NCI-H524 (cell line): ENCODE measurements around the gene COL5A1.
A peak's percentile ranks its signal among the peaks of the same experiment; 100 is the strongest.

Experiments used
- DNase-seq, 2 experiments: peaks; one replicate each; lab custom pipeline; 2025; lab: John Stamatoyannopoulos, UW

The COL5A1 gene

DNA sequence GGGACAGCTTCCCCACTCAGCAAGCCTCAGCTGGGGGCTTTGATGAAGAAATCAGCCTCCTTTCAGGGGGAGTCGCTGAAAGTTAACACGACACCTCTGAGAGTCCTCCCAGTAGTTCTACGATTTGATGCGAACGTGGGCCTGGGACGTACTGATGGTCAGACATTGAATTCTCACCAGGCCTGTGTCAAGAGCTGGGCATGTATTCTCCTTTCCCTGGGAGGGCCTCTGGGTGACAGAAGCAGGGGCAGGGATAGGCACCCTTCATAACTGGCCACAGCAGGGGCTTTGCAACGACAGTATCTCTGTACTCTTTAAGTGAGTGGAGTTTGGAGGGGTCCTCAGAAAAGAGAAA, 15.6 kb upstream of the COL5A1 start:
- DNase-seq = no peak

GRCh38 chr9:134626571-134627416, 14.8 kb upstream of the COL5A1 start:
- DNase-seq = peak; percentile 97 to 98

DNA sequence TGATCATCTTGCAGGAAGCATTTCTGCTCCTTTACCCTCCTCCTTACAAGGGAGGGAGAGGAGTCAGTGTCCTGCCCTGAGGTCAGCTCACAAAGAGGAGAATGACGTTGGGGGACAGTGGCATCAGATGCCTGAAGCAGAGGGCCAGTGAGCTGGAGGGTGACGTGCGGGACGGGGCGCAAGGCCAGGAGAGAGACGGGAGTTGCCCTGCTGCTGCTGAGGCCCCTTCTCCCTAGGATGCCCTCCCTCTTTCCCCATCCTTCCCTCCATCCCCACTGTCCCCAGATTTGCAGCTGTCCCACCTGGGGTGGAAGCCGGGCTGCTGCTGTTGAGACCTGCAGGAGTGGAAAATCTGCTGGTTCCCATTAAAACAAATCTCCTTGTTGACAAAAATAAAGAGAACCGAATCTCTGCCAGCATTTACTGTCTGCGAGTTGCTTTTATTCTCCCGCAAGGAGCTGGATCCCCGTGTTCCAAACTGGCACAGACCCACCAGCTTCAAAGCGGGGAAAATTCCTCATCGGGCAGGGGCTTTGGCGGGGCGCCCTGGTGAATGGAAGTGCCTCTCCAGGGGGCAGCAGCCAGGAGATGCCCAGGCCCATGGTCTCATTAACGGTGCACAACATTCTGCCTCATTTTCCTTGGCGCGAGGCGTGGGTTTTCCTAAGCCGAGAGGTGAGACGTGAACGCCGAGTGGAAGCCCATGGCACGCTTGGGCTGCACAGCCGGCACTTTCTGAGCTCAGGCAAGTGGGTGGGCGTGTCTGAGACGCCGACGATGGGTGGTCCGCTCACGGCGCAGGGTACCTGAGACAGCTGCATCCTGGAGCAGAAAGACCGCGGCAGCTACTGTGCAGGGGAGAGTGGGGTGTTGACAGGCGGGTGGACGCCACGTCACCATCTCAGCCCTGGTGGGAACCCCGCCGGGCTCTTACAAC, 13.9 kb upstream of the COL5A1 start:
- no peak for DNase-seq

DNA sequence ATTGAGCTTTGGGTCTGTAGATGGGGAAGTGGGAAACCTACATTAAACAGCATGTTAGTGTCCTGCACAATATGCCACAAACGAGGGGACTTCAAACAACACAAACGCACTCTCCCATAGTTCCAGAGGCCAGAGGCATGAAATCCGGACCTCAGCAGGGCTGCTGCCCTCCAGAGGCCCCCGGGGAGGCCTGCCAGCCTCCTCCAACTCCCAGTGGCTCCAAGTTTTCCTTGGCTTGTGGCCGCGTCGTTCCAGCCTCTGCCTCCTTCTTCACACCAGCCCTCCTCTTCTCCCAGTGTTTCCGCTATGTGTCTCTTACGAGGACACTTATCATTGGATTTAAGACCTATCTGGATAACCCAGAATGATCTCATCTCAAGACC, 13.3 kb upstream of the COL5A1 start:
- DNase-seq = no peak

DNA sequence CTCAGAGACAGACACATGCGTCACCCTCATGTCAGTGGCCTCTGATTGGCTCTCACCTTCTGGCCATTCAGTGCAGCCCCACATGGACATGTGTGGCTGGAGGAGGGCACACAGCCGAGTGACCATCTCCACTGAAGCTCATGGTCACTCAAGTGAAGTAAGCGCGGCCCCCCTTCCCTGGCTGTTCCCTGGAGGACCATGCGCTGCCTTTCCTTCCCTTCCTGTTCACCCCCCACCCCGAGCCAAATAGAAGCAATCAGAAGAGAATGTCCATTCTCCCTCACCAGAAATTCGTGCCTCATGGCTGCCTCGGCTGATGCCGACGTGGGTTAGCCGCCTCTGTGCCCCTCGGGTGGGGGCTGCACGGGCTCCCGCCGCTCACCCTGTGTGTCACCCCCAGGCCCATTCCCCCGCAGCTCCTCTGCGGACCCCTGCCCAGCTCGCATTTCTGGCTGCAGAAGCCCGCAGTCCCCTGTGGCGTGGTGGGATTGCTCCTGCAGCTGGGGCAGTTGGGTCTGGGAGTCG, 12.5 kb upstream of the COL5A1 start:
- DNase-seq = no peak

- no peak for DNase-seq
Measured at GRCh38 chr9:134629586-134630392, 11.8 kb upstream of the COL5A1 start.

DNA sequence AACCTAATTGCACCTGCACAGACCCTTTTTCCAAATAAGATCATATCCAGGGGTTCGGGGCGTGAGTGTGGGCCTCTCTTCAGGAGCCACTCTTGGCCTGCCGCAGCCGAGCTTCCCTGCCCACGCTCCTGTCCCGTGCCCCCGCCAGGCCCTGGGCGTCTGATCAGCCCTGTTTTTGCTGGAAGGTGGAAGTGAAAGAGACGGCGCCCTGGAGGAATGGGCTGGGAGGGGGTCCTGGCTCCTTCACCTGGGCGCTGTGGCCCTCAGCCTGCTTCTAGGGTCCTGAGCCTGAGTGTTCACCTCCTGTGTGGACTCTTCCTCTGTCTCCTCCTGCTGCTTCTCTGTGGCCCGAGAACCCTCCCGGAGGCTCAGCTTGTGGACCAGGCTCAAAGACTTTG, 11.2 kb upstream of the COL5A1 start:
- no peak for DNase-seq

DNA sequence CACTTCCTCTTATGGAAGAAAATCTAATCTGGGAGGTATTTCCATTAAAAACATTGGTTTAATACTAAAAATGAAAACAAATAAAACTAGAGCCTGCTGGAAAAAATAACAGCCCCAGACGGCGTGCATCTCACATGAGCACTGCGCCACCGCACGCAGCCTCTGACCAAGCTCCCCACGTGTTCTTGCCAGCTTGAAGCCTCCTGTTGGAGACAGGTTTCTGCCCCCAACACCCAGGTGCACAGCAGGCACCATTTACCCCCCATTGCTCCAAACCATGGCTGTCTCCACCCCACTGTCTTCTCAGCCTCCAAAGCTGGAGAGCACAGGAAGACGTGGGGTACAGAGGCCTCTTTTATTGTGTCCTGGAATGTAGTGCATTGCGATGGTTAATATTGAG, 10.7 kb upstream of the COL5A1 start:
- no peak for DNase-seq

DNA sequence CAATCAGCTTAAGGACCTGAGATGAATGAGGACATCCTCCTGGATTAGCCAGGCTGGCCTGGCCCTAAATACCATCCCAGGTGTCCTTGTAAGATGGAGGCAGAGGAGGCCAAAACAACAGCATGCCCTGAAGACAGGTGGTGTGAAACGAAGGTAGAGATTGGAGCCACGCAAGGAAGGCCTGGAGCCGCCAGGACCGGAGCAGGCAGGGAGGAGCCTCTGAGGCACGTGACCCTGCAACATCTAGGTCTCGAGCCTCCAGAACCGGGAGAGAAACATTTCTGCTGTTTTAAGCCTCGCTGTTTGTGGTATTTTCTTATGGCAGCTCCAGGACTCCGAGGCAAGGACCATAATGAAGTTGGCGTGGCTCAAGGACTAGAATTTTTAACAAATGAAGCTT, 9.7 kb upstream of the COL5A1 start:
- no peak for DNase-seq

DNA sequence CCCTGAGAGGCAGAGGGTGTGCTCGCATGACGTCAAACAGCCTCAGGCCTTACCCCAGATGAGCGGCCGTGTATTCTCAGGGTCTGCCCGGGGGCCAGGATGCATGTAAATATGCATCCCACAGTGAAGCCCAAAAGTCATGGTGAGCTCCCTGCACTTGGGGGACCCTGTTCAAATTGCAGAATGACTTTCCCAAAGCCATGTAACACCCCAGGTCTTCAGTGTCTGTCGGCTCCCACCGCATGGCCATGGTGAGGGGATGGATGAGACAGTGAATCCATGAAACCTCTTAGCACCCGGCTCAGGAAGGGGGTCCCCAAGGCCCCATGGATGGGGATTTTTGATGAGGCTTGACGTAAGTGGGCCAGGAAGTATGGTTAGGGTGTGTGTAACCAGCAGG, 9.3 kb upstream of the COL5A1 start:
- no peak for DNase-seq

DNA sequence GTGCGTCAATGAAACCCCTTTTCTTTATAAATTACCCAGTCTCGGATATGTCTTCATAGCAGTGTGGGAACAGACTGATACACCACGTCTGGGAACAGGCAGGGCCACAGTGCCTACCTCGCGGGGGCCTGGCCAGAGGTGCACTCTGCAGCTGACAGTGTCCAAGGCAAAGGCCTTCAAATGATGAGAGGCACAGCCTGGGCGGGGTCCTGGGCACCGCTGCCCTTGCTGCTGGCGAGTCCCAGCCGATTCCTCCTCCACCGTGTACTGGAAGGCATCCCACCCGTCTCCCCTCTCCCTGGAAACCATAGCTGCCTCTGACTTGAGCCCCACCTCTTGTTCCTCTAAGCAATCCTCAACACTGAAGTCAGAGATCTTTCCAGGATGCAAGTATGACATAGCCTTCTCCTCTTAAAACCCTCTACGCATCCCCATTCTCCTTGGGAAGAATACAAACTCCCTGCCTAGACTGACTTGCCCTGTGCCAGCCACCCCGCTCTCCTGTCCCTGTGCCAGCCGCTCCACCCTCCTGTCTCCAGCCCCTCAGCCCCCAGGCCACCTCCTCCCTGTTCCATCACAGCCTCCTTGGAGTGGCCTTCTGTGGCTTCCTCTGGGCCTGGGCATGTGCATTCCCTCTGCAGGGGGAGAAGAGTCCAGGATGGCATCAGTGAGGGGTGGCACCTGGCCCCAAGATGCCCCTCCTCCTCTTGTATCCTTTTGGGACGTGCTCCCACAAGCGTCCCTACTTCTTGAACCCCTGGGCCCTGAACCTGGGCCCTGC, 8.1 kb upstream of the COL5A1 start:
- DNase-seq = no peak

- DNase-seq = no peak
Measured at GRCh38 chr9:134634176-134634575, 7.4 kb upstream of the COL5A1 start.

DNA sequence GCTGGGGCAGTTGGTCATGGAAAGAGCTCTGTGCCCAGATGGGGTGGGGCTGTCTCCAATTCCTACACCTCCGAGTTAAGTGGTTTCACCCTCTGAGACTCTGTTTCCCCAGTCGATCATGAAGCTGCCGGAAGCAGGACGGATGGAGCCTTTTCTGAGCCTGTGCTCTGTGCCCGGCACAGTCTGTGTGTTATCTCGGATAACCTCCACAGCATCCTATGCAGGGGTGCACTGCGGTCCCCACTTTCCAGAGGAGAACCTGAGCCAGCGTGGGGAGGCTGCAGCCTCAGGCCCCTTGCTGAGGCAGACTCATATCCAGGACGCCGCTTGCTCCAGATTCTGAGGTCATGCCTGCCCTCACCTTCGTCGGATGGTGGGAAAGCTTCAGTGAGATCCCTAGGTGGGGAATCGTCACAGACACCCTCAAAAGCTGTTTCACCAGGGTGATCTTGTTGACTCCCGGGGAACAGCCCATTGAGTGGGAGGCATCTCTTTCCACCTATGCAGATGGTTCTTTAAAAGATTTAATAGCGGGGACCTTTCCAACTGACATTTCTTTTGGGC, 6.9 kb upstream of the COL5A1 start:
- DNase-seq = no peak

GRCh38 chr9:134635351-134636148, 6.1 kb upstream of the COL5A1 start:
- DNase-seq = no peak

DNA sequence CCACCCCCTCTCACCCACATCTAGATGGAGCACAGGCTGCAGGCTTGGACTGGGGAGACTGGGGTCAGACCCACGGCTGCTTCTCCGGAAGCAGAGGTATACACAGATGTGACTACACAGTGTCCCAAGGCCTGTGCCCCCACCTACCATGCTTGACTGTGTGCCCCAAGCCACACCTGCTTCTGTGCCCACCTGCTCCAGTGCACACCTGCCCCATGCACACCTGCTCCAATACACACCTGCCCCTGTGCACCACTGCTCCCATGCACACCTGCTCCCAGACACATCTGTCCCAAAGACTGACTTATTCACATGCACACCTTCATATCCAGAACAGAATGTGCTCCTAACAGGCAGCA, 5.5 kb upstream of the COL5A1 start:
- DNase-seq = no peak

DNA sequence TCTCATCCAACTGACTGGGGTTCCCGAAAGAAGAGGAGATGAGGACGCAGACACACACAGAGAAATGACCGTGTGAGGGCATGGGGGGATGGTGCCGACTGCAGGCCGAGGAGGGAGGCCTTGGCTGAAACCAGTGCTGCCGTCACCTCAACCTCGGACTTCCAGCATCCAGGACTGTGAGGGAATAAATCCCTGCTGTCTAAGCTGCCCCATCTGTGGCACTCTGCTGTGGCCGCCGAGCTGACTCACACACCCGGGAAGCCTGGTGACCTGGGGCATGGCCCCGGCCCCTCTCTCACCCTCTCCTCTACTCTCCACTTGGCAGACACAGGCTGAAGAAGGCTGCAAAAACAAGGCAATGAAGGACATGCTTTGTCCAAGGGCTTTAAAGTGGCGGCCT, 4.4 kb upstream of the COL5A1 start:
- DNase-seq = peak in 1 of 2 experiments; percentile 33

GRCh38 chr9:134637696-134638501, 3.7 kb upstream of the COL5A1 start:
- DNase-seq = no peak

DNA sequence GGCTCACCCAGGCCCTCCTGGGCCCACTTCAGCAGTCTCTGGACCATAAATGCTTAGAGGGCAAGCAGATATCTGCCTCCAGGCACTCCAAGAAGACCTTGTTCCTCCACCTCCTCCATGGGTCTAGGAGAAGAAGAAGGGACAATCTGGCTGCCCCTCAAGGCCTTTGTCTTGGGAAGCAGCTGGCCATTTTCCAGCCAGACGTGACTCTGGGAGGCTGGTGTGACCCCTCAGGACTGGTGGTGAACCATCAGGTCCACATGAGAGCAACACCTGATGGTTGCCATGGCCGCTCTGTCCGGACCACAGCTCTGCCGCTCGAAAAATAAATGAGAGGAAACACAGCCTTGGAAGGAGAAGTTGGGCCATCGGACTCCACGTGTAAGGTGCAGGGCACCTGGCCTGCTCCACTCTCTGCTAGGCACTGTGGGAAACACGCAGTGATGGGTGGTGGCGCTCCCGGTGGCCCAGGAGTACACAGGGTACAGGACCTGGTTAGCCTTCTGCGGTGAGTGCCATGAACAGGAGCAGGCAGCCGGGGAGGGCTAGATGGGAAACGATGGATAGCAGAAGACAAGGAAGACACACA, 3.0 kb upstream of the COL5A1 start:
- DNase-seq = no peak

DNA sequence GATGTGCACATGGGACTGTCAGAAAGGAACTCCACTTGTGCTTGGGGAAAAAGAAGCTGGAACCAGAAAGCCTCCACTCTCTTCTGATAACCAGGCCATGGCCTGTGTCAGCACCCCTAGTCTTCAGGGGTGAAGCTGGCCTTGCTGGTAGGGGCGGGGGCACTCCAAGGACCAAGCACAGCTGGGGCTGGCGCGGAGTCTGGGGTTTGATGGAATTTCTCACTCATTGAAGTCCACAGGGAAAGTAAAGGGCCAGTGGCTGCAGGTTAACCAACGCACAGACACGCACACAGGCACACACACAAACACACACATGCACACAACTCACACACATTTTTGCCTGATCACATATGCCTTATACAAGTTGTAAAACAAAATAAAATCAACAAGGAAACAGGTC, 1.6 kb upstream of the COL5A1 start:
- no peak for DNase-seq
